ENCODE data around the gene TRIM60. TPM values are rescaled to one million over a fixed set of nuclear protein-coding genes. Genes with fewer than 3 reads are reported as not detected.

The TRIM60 gene
- total and polyA plus RNA-seq, 2 donors (not counting 3 experiments of a cell fraction or from before 2014, with no cell fraction given): not detected

DNA sequence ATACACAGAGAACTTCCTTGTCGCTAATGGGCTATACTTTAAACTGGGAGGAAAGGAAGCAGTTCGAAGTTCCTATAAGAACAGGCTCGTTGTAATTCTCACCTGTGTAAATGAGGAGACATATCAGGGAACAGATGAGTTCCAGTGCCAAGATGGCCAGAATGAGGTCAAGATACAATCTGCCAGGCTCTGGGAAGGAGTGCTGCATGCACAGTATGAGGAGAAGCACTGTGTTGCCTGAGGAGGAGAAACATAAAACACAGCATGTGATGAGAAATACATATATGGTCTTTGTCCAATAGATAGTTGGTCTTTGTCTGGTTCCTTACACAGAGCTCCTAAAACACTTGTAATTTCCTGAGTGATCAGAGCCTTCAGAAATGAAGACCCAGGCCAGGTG is 56.6 kb downstream of the TRIM60 start:
- H3K9me1 ChIP-seq (replicated peaks; ENCODE audit: control insufficient read depth, extremely low read depth, insufficient read depth, low read length): no peaks in the 10 kb centered on the region
- H3K27ac ChIP-seq (ENCODE audit: insufficient read depth, low read depth, low read length): no peak overlapping the region
- H3K4me1 ChIP-seq (ENCODE audit: control insufficient read depth, extremely low read depth, insufficient read depth, low read length): no peaks in the 10 kb centered on the region
- no TSS peak for BruUV-seq (replicated peaks)
- no peak overlapping the region for H2AFZ ChIP-seq (ENCODE audit: low read depth, low read length)
- TF ChIP-seq GATA2 (IDR thresholded peaks at IDR 0.05; ENCODE audit: insufficient read depth, insufficient read length, low read depth, low read length) (no peak), EZH2 (IDR thresholded peaks at IDR 0.05; ENCODE audit: borderline replicate concordance, low read depth, low read length, severe bottlenecking) (no peak), FOS (IDR thresholded peaks at IDR 0.05; ENCODE audit: borderline replicate concordance, insufficient read depth, low read length) (no peak), JUN (IDR thresholded peaks at IDR 0.05; ENCODE audit: borderline replicate concordance, insufficient read depth, insufficient read length, low read depth) (no peak), MYC (IDR thresholded peaks at IDR 0.05; ENCODE audit: low read depth, low read length) (no peak), POLR2AphosphoS5 (IDR thresholded peaks at IDR 0.05; ENCODE audit: insufficient read depth, low read depth, low read length) (no peak), POLR2A (IDR thresholded peaks at IDR 0.05; ENCODE audit: low read depth, low read length) (no peak), CTCF (IDR thresholded peaks at IDR 0.05; ENCODE audit: extremely low read depth in 1 of 2, insufficient read depth in 1 of 2, low read depth in 1 of 2, low read length in 2 of 2) (no peak)
- TF ChIP-seq, protein P1, sequence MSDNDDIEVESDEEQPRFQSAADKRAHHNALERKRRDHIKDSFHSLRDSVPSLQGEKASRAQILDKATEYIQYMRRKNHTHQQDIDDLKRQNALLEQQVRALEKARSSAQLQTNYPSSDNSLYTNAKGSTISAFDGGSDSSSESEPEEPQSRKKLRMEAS (IDR thresholded peaks at IDR 0.05; ENCODE audit: insufficient read depth, insufficient read length): no peak
- no peak overlapping the region for H3K4me3 ChIP-seq (replicated peaks in 1 of 3; ENCODE audit: insufficient read depth in 1 of 3, low read depth in 1 of 3, low read length in 3 of 3)
- dilution Hi-C loops (cut with MboI; ENCODE audit: extremely low pct_ligation_motif_present, low sequenced_read_pairs) (no loop called here), intact Hi-C loops (cut with micrococcal nuclease) (no loop called here)
- ChIA-PET CTCF (interaction anchor here (1.0 to 2.6 kb wide), 2 partner anchors 8 to 9 kb away, joined by 4 to 15 read pairs; no protein-coding TSS in a partner anchor), POLR2A (no interaction called here)
- H3K27me3 ChIP-seq (ENCODE audit: control insufficient read depth in 2 of 2, insufficient read depth in 2 of 2, low read length in 2 of 2): no peaks in the 10 kb centered on the region
- H3K9me3 ChIP-seq (replicated peaks; ENCODE audit: control insufficient read depth, insufficient read depth, low read length): no peaks in the 10 kb centered on the region
- FAIRE-seq (no peak), DNase-seq (ENCODE audit: low read depth, low spot score) (no peak)
- no peaks in the 10 kb centered on the region for H4K20me1 ChIP-seq (replicated peaks; ENCODE audit: control insufficient read depth, extremely low read depth, insufficient read depth, low read length)
- H3K9ac ChIP-seq (replicated peaks; ENCODE audit: extremely low read depth, insufficient read depth, low read length): no peak overlapping the region
- no peaks in the 10 kb centered on the region for H3K79me2 ChIP-seq (ENCODE audit: control insufficient read depth, insufficient read depth, low read length)
- no peak overlapping the region for H3K4me2 ChIP-seq (ENCODE audit: insufficient read depth, low read length)
- peaks cover 2 to 13% of the 10 kb centered on the region in 2 experiments for H3K36me3 ChIP-seq (ENCODE audit: control insufficient read depth in 2 of 2, extremely low read depth in 1 of 2, insufficient read depth in 2 of 2, low read length in 2 of 2)

Small RNA genes lying within 50 kb of the gene (small RNA-seq; reads per million reads assigned to genes)
- gene AC106872.12 (ENCODE audit: insufficient read depth, insufficient read length, low read depth, low replicate concordance): not detected

Other genes with a start within 250 kb of the TRIM60 start
- not detected in 2 replicates for gene APELA, start 154.8 kb upstream of the TRIM60 start, total RNA-seq
- not detected in 2 replicates for gene APELA, start 154.8 kb upstream of the TRIM60 start, polyA plus RNA-seq
- 0.22 TPM in 1 of 2 replicates, not detected in the other for gene TRIM61, start 54.3 kb upstream of the TRIM60 start, total RNA-seq
- gene TRIM61, start 54.3 kb upstream of the TRIM60 start, polyA plus RNA-seq: not detected in 2 replicates
- gene TRIM75, start 21.9 kb downstream of the TRIM60 start, total RNA-seq: not detected in 2 replicates
- not detected in 2 replicates for gene TRIM75, start 21.9 kb downstream of the TRIM60 start, polyA plus RNA-seq
- gene TMEM192, start 80.9 kb downstream of the TRIM60 start, total RNA-seq: 13.0 and 14.5 TPM in 2 replicates
- gene TMEM192, start 80.9 kb downstream of the TRIM60 start, polyA plus RNA-seq: 10.1 and 11.4 TPM in 2 replicates
- gene KLHL2, start 175.6 kb downstream of the TRIM60 start, total RNA-seq: 22.1 and 22.9 TPM in 2 replicates
- 6.9 and 9.9 TPM in 2 replicates for gene KLHL2, start 175.6 kb downstream of the TRIM60 start, polyA plus RNA-seq

Data from endothelial cell of umbilical vein (primary cell).